SW 1271 (cell line): ENCODE results near the gene NUB1.

Source experiments
- DNase-seq, 2 experiments: peaks; one replicate each; lab custom pipeline; 2025; lab: John Stamatoyannopoulos, UW

Gene NUB1

DNA sequence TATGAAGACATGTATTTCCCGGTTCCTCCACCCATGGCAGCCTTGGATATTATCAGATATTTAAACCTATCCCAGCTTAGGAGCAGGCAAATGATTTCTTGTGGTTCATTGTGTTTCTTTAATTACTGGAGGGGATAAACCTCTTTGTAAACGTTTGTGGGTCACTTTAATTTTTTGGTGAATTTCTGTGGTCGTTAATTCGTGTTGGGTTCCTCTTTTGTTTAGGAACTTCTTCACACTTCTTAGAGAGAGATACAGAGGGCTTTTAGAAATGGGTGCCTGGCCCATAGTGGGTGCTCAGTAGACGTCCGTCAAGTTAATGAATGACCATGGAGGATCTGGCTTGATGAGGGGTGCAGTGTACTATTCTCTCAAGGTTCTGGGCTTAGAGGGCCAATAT lies 27.2 kb upstream of the NUB1 start:
- DNase-seq: no peak

- peak in 1 of 2 experiments; percentile 35 for DNase-seq
These were observed 26.5 kb upstream of the NUB1 start for GRCh38 chr7:151315038-151315655.

- DNase-seq: no peak
These were observed 24.7 kb upstream of the NUB1 start for GRCh38 chr7:151316896-151317295.

DNA sequence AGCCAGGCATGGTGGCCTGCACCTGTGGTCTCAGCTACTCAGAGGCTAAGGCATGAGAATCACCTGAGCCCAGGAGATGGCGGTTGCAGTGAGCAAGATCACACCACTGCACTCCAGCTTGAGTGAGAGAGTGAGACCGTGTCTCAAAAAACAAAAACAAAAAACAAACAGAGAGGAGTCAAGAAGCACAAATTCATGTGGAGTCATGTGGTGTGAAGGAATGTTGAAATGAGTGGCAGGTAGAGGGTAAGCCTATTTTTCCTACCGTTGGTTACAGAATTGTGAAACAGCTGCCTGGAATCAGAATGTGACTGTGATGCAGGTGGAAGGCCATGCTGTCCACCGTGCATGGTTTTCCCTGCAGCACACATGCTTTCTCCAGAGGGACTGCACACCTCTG lies 23.7 kb upstream of the NUB1 start:
- DNase-seq: no peak

DNA sequence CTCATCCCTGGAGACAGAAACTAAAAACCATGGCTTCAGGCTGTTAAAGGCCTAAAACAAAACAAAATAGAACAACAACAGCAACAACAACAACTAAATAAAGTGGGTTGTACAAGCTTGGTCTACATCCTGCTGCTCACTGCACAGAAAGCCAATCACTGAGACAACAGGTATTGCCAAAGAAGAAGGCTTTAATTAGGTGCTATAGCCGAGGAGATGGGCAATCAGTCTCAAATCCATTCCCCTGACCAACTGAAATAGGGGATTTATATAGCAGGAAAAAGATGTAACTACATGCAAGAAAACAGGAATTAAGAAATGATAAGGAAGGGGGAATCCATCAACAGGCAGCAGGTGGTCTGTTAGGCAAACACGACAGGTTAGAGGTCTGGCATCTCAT lies 22.4 kb upstream of the NUB1 start:
- no peak for DNase-seq

GRCh38 chr7:151320263-151320845 lies 21.3 kb upstream of the NUB1 start:
- DNase-seq: no peak

GRCh38 chr7:151321341-151321740 lies 20.3 kb upstream of the NUB1 start:
- DNase-seq: no peak

- no peak for DNase-seq
These were observed 18.7 kb upstream of the NUB1 start for GRCh38 chr7:151322906-151323305.

GRCh38 chr7:151327022-151327421 lies 14.6 kb upstream of the NUB1 start:
- DNase-seq: no peak

- no peak for DNase-seq
These were observed 14.0 kb upstream of the NUB1 start for GRCh38 chr7:151327659-151328058.

DNA sequence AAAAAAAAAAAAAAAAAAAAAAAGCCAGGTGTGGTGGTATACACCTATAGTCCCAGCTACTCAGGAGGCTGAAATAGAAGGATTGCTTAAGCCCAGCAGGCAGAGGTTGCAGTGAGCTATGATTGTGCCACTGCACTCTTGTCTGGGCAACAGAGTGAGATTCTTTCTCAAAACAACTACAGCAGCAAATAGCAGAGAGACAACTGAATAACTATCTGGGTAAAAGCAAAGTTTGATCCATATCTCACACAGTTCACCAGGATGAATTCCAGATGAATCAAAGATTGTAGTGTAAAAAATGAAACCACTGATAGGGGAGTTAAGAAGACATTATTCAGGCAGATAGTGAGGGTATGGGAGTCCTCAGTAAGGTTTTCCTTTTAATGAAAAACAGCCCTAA lies 11.4 kb upstream of the NUB1 start:
- DNase-seq: no peak

DNA sequence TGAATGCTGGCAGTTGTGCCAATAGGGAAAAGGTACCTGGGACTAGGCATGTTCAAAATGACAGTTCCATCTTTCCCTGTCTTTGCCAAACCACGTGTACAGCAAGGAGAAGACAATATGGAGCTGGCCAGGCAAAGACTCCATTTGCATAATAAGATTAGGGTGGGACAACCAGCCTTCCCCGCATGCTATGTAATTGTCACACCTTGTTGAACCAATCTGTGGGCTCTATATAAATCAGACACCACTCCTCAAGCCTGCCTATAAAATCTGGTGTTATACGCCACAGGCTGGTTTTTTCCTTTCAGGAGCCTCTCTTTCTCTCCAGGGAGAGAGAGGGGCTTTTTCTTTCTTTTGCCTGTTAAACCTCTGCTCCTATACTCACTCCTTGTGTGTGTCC lies 11.0 kb upstream of the NUB1 start:
- DNase-seq: no peak

GRCh38 chr7:151334628-151335027 lies 7.0 kb upstream of the NUB1 start:
- DNase-seq: no peak

GRCh38 chr7:151336027-151336708 lies 5.4 kb upstream of the NUB1 start:
- no peak for DNase-seq

DNA sequence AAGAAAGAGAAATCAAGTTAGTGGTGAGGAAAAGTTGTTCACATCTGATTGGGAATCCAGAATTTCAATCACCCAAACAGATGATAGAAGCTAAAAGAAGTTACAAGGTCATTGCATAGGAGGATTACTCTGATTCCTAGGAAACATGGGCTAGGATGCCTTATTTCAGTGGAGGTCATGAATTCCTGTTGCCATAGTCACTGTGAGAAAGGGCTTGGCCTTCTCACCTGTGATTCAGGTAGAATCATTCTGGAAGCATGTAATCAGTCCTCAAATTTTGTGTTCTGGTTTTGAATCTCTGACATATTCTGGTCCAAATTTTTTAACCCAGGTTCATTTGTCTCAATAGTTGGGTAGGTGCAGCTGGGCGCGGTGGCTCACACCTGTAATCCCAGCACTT lies 4.3 kb upstream of the NUB1 start:
- no peak for DNase-seq

- DNase-seq: no peak
These were observed 2.8 kb upstream of the NUB1 start for GRCh38 chr7:151338809-151339208.

DNA sequence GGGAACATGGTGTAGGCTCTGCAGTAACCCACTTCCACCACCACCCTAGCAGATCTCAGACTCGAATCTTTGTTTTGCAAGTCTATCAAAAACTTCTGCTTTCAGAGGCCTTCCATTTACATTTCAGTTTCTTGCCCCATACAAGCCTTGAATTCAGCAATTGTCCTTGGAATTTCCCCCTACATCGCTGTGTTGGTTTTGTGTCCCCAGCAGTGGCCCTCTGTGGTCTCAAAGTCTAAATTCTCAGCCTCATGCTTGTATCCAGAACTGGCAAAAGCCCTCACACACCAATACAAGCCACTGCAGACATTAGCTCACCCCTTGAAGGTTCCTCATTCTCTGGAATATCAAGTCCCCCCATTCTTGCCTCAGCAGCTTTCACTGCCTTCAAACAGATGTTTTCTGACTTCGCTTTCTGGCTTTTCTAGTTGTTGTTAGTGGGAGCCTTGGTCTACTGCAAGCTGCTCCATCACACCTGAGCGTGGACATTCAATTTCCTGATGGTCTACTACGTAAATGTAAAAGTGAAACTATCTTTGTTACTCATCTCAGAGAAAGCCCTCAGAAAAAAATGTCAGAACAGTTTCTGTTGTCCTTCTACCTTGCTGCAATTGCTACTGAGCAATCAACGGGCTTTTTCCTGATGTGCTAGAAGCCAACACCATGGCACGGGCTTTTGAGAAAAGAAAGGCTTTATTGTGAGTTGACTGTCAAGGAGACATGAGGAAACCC lies 1.8 kb upstream of the NUB1 start:
- no peak for DNase-seq

DNA sequence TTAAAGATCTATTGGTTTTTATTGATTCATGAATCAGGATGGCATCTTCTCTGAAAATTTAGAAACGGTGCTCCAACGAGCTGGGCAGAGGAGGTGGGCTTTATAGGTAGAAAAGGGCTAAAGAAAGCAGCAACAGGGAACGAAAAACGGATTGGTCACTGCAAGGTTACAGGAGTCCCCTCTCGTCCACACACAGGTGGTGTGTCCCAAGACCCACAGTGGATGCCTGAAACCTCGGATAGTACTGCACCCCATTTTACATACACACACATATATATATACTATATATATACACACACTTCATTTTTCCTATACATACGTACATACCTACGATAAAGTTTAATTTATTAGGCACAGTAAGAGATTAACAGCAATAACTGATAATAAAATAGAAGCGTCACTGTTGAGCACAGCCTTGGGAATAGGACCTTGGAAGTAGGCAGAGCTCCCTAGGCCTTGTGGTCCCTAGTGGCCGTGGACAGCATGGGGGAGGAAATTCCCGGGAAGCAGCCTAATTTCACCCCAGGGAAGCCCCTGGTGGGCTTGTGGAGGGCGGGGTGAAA lies 737 bp upstream of the NUB1 start:
- DNase-seq: no peak

DNA sequence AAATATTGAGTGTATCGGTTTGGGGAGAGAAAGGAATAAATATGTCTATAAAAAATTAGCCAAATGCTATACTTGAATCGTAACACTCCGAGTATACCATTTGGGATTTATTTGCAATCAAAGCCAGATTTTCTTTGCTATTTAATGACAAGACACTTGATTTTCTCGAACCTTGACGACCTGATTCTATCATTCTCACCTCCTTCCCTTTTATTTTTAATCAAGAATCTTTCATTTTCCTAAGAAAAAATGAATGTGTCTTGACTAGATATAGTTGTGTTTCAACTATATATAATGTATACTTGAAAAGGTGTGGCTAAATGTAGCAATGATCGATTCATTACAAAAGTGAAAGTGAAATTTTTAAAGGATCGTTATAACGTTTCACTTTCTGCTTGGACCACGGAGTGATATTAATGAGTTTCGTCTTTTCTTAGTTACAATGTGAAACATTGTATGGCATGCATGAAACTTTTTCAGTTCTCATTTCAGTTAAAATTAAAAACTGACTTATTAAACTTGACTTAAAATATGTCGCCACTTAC lies 562 bp downstream of the NUB1 start:
- DNase-seq: no peak

DNA sequence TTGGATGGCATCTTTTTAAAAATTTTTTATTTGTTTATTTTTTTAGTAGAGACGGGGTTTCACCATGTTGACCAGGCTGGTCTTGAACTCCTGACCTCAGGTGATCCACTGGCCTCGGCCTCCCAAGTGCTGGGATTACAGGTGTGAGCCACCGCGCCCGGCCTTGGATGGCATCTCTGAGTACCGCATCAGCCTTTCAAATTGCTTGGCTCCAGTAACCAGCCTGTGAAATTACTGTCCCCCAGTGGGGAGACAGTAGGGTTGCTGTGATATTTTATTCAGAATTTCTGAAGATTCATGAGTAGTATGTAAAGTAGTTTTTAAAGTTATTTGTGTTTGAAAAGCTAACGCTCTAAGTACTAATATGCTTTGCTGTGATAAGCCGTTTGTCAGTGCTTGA lies 1.2 kb downstream of the NUB1 start:
- DNase-seq: no peak

DNA sequence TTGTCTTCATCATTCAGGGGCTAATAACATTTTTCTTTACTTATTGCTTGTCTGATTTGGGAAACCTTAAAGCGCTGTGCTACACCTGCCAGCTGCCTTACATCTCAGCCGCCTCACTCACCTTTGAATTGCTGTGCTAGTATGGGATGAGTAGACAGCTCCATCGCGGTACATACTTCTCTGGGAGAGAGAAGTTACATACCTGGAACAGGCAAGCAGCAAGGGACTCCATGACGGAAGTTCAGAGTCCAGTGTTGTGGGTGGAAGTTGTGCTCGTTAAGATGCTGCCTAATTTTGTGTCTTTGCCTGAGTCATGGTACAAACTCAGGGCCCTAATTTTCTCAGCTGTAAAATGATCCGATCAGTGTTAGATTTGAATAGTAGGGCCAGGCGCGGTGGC lies 1.9 kb downstream of the NUB1 start:
- DNase-seq: no peak
